GM18858 (cell line): ENCODE data around the gene PRKAA1.

ENCODE experiments used
- ATAC-seq: cut with Tn5 transposase; IDR thresholded peaks from one replicate; pipeline ENCODE4 v1.9.1; 2021; ENCODE audit not compliant: unreplicated experiment

The PRKAA1 gene

GRCh38 chr5:40798012-40798800 is at the start of gene PRKAA1:
Gene PRKAA1 (minus strand): TSS chr5:40798374. CDS start chr5:40798189, 185 bp downstream.
- peak; percentile 92 for ATAC-seq

DNA sequence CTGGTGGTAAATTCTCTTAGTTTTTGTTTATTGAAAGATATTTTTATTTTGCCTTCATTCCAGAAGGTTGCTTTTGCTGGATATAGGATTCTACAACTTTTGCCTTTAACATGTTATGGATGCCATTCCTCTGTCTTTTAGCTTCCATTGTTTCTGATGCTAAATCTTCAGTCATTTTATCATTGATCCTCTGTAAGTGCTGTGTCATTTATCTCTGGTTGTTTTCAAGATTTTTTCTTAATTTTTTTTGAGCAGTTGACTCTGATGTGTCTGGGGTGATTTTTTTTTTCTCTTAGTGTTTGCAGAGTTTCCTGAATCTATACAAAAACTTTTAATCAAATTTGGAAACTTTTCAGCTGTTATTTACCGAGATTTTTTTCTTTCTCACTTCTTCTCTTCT is 49.4 kb upstream of the PRKAA1 start:
- ATAC-seq = no peak

DNA sequence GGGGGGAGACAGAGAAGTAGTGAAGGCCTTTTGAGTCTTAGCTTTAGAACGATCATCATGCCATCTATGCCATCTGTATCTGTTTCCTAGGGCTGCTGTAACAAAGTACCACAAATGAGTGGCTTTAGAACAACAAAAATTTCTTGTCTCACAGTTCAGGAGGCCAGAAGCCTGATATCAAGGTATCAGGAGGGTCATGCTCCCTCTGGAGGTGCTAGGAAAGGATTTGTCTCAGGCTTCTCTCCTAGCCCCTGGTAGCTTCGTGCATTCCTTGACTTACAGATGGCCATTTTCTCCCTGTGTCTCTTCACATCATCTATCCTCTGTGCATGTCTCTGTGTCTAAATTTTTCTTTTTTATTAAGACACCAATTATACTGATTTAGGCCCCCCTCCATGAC is 48.2 kb upstream of the PRKAA1 start:
- ATAC-seq = no peak

GRCh38 chr5:40844565-40844964 is 46.4 kb upstream of the PRKAA1 start:
- no peak for ATAC-seq

- no peak for ATAC-seq
Measured at GRCh38 chr5:40842351-40842750, 44.2 kb upstream of the PRKAA1 start.

DNA sequence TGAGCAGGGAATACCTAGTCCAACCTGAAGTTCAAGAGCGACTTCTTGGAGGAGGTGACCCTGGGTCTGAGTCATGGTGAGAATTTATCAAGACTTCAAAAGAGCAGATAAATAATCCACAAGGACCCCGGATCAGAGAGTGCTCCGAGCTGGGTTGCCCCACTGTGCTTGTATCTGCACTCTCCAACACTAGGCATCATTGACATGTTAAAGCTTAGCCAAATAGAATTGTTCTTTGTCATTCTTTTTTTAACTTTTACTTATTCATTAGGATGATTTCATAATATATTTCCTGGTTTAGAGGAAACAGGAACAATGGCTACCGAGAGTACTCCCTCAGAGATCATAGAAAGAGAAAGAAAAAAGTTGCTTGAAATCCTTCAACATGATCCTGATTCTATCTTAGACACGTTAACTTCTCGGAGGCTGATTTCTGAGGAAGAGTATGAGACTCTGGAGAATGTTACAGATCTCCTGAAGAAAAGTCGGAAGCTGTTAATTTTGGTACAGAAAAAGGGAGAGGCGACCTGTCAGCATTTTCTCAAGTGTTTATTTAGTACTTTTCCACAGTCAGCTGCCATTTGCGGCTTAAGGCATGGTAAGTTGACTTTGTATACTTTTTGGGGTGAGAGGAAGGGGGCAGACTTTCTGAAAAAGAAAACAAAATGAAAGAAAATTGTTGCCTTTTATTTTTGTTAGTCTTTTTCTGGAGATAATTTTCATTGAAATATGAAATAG is 43.1 kb upstream of the PRKAA1 start, which contains the start of gene CARD6:
Gene CARD6, plus strand, starts transcription at position 300 of the 738 bp plus-strand sequence. Its CDS starts 16 bp downstream, at position 316.
- peak; percentile 37 for ATAC-seq

DNA sequence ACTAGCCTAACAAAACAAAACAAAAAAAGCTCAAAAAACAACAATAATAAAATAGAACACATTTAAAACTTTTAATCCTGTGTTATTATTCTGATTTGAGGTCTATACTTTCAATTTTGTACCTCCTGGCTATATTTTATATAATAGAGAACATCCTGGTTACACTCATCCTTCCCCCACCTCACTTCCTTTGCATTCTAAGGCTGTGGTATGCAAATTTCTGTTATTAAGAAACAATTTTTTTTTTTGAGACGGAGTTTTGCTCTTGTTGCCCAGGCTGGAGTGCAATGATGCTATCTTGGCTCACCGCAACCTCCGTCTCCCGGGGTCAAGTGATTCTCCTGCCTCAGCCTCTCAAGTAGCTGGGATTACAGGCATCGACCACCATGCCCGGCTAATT is 39.9 kb upstream of the PRKAA1 start:
- no peak for ATAC-seq

DNA sequence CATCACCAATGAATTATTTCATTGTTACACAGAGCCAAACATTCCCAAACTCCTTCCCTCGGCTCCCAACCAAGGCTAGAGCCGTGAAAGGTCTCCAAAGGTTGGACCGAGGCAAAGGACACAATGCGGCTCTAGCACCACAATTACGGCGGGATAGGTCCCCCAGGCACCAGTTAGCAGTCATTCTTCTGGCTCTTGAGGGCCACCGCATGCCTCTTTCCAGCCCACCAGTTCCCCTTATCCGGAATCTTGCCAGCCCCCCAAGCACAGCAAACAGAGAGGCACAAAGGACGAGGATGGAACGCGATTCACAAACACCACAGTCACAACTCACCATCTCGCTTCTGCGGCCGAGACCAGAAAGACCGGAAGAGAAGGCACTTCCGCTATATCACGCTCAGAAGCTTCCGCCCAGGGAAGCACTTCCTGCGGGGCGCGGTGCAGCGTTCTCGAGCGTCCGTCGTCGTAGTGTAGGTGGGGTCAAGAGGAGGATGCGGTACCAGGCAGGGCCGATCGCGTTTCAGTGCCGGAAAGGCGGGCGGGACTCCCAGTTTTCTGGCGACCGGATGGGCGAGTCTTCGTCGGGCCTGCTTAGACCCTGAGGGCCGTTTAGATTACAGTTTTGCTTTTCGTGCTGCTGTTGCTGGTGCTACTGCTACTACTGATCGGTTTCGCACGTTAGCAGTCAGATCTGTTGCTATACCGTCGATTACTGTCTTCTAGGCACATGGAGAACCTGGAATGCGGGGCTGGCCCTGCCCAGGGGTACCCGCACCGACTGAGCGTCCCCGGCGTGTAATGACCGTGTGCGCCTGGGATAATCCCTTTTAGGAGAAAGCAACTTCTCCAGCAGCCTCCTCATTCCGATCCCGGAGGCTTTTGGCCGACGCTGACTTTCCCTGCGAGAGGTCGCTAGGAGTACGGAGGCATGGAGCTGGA is 36.9 kb upstream of the PRKAA1 start, which contains the start of gene RPL37:
Gene RPL37, minus strand, starts transcription at position 374 of the 939 bp plus-strand sequence. Its CDS starts 37 bp downstream, at position 337.
- peak; percentile 95 for ATAC-seq

GRCh38 chr5:40834391-40834848 is 36.2 kb upstream of the PRKAA1 start:
- no peak for ATAC-seq

- ATAC-seq = no peak
Measured at GRCh38 chr5:40833712-40834229, 35.6 kb upstream of the PRKAA1 start.

DNA sequence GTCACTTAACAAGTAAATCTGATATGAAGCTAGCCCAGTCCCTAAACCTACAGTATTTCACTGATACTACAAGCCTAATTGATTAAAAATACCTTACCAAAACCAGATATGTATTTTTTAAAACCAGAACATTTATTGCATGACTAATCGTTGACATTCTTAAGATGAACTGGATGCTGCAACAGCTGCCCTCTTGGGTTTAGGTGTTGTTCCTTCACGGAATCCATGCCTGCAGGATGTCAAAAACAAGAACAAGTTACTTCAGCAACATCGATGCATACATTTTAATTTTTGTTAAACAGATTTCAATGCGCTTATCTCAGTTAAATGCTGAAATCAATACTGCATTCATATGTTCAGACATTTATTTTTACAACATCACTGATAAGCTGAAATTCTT is 34.2 kb upstream of the PRKAA1 start:
- no peak for ATAC-seq

DNA sequence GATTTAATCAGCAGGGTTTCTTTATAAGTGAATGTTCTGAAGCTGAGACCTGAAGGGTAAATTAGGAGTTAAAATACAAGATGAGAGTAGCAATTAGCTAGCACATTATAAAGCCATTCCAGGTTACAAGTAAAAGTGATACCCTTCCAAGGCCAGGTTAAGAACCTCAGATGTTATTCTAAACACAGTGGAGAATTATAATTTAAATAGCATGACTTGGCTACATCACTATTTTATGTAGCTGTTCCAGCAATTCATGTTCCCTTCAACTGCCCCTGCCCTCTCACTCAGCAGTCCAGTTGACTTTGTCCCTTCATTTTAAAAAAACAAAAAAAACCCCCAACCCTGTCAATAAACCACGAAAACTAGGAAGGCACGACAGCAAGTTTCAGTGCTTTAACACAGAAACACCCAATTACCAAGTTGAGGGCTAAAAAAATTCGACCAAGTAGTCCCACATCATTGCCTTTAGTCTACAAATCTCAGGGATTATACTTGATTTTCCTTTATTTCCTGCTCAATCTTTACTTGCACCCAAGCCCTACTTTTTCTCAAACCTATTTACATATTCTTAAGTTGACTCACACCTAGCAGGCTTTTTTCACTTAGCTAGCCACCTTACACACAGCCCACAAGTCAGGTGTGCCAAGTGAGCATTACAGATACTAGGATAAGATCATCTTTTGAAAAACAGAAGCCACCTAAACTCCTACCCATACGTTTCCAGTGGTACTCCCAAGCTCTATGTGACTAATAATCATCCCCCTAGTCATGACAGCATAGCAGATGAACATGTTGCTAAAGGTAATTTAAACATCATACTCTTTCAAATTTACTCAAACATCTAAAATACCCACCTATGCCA is 33.4 kb upstream of the PRKAA1 start:
- ATAC-seq = peak; percentile 31

GRCh38 chr5:40829748-40830533 is 31.8 kb upstream of the PRKAA1 start:
- no peak for ATAC-seq

- no peak for ATAC-seq
Measured at GRCh38 chr5:40828690-40829661, 30.8 kb upstream of the PRKAA1 start.

- ATAC-seq = no peak
Measured at GRCh38 chr5:40828021-40828631, 30.0 kb upstream of the PRKAA1 start.

DNA sequence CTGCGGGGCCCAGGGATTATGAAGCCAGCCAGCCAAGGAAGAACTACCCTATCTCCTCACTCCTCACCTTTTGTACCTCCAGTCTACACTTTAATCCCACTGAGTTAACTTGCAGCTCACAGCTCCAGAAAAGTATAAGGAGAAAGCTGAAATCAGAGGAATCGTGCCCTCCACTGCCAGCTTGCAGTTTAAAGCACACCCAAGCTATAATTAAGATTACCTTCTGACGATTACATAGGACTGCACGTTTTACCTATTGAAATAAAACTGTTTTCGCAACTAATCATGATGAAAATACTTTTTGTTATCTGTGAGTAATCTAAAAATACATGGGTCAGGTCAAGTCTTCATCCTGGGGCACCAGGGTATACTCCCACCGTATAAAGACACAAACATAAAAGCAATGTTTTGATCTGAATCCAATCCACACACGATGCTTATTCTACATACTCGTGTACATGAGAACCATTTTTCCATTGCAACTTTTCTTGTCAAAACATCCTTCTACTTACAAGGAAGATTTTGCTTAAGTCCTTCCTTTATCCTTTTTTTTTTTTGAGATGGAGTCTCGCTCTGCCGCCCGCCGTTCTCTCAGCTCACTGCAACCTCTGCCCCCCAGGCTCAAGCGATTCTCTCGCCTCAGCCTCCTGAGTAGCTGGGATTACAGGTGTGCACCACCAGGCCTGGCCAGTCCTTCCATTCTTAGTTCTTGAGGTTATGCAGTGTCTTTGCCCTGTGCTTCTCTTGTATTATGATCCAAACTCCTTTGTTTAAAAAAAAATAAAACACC is 29.2 kb upstream of the PRKAA1 start:
- no peak for ATAC-seq
